GM21723 (cell line): ENCODE results near the gene RASSF8.

Experiments used
- ATAC-seq: cut with Tn5 transposase; IDR thresholded peaks from one replicate; pipeline ENCODE4 v1.9.1; 2021; ENCODE audit warnings: mild to moderate bottlenecking, moderate library complexity; ENCODE audit not compliant: unreplicated experiment

The RASSF8 gene

GRCh38 chr12:26026713-26027112 is 68.2 kb downstream of the RASSF8 start:
- no peak for ATAC-seq

- no peak for ATAC-seq
Measured at GRCh38 chr12:26027401-26027800, 68.9 kb downstream of the RASSF8 start.

- no peak for ATAC-seq
Measured at GRCh38 chr12:26028953-26029735, 70.7 kb downstream of the RASSF8 start.

- ATAC-seq = no peak
Measured at GRCh38 chr12:26029736-26030022, 71.2 kb downstream of the RASSF8 start.

- ATAC-seq = no peak
Measured at GRCh38 chr12:26030371-26030770, 71.9 kb downstream of the RASSF8 start.

- ATAC-seq = no peak
Measured at GRCh38 chr12:26031318-26031717, 72.8 kb downstream of the RASSF8 start.

- ATAC-seq = no peak
Measured at GRCh38 chr12:26031827-26032226, 73.3 kb downstream of the RASSF8 start.

- no peak for ATAC-seq
Measured at GRCh38 chr12:26032290-26032689, 73.8 kb downstream of the RASSF8 start.

GRCh38 chr12:26032719-26033241 is 74.3 kb downstream of the RASSF8 start:
- no peak for ATAC-seq

- no peak for ATAC-seq
Measured at GRCh38 chr12:26034371-26035142, 76.1 kb downstream of the RASSF8 start.

GRCh38 chr12:26036877-26037276 is 78.4 kb downstream of the RASSF8 start:
- no peak for ATAC-seq

GRCh38 chr12:26037615-26038220 is 79.2 kb downstream of the RASSF8 start:
- no peak for ATAC-seq

GRCh38 chr12:26042645-26043044 is 84.2 kb downstream of the RASSF8 start:
- no peak for ATAC-seq

- no peak for ATAC-seq
Measured at GRCh38 chr12:26043135-26044006, 84.9 kb downstream of the RASSF8 start.

- ATAC-seq = no peak
Measured at GRCh38 chr12:26044007-26044394, 85.5 kb downstream of the RASSF8 start.

GRCh38 chr12:26044592-26044991 is 86.1 kb downstream of the RASSF8 start:
- ATAC-seq = no peak

- no peak for ATAC-seq
Measured at GRCh38 chr12:26046203-26046602, 87.7 kb downstream of the RASSF8 start.

- ATAC-seq = no peak
Measured at GRCh38 chr12:26046906-26047305, 88.4 kb downstream of the RASSF8 start.

GRCh38 chr12:26047401-26048226 is 89.1 kb downstream of the RASSF8 start:
- ATAC-seq = no peak

GRCh38 chr12:26052652-26053051 is 94.2 kb downstream of the RASSF8 start:
- no peak for ATAC-seq
